ENCODE data around the gene TPSB2.

TPSB2 gene

DNA sequence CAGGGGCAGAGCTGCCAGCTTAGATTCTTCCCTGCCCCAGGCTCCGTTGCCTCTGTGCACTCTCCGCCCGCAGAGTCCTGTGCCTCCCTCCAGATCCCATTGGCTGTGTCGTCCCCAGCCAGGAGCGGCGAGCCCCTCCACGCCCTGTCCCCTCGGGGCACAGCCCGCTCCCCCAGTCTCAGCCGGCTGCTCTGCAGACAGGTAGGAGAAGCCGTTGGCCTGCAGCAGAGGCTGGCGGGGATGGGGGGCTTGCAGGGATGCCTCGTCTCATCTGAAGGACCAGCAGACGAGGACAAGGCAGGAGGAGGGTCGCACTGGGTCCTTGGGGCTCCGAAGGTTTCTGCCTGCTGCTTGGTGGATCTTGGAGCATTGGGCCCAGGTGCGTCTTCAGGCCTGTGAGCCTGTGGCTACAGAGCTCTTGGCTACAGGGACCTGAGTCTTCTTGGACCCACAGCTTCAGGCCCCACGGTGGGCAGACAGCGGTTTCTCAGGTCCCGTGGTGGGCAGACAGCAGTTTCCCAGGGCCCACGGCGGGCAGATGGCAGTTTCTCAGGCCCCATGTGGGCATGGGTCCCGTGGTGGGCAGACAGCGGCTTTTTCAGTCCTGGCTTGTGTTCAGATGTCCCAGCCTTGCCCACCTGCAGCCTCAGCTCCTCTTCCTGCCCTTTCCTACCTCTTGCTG, 10.9 kb downstream of the TPSB2 start:
- DNase-seq, result no peak

DNA sequence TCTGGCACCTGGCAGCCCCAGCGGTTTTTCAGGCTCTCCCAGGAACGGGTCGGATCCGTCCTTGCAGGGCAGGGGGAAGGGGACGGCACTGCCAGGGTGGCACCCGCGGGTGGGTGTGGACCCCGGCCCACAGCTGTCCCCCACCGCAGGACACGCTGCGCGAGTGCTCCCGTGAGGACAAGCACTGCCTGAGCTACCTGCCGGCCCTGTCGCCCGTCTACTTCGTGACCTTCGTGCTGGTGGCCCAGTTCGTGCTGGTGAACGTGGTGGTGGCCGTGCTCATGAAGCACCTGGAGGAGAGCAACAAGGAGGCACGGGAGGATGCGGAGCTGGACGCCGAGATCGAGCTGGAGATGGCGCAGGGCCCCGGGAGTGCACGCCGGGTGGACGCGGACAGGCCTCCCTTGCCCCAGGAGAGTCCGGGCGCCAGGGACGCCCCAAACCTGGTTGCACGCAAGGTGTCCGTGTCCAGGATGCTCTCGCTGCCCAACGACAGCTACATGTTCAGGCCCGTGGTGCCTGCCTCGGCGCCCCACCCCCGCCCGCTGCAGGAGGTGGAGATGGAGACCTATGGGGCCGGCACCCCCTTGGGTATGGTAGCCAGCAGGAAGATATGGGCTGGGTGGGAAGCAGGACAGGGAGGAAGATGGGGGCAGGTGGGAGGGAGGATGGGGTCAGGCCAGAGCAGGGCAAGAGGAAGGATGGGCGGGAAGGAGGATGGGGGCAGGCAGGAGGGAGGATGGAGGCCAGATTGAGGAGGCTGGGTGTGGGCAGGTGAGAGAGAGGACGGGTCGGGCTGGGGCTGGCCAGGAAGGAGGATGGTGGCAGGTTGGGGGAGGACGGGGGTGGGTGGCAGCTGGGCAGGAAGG, 11.7 kb downstream of the TPSB2 start:
- DNase-seq, result no peak

DNA sequence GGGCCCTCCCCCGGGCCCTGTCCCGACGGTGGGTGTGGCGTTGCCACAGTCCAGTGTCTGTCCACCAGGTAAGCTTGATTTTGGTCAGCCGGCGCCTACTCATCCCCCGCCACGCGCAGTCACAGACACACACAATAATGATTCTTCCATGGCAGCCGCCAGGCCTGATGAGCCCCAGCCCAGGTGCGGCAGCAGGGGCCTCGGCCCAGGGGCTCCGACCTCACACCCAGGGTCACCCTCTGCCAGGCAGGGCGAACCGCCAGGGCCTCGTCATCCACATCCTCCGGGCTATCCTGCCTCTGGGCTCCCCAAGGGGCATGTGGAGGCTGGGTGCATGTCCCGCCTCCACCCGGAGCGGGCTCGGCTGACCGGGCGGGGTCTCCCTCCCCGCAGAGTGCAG, 12.5 kb downstream of the TPSB2 start:
- DNase-seq, result no peak

DNA sequence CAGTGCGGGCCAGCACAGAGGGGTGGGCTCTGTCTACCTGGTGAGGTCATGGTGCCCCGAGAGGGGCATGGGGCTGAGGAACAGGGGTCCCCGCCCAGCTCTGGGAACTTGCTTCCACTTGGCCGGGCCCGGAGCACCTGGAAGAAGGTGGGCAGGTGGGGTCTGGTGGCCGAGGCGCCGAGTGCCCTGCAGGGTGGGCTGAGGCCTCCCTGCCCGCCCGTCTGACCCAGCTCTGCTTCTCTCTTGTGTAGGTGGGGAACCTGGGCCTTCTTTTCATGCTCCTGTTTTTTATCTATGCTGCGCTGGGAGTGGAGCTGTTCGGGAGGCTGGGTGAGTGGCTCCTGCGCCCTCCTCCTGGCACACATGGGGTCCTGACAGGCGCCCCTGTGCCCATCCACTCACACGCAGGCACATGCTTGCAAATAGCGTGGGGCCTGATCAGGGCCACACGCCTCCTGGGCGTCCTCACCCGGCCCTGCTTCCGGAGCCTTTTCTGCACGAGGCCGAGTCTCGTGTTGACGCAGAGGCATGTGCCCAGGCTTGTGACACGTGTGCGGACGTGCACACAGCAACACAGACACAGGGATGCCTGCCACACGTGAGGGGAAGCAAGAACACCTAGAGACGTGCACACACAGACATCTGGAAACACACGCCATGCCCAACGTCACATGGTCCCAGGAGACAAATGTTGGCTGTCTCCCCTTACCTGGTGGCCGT, 13.1 kb downstream of the TPSB2 start:
- no peak for DNase-seq

- DNase-seq, result no peak
These were observed 13.7 kb downstream of the TPSB2 start for GRCh38 chr16:1216296-1216619.

GRCh38 chr16:1215574-1216295, 14.2 kb downstream of the TPSB2 start:
- DNase-seq, result no peak

DNA sequence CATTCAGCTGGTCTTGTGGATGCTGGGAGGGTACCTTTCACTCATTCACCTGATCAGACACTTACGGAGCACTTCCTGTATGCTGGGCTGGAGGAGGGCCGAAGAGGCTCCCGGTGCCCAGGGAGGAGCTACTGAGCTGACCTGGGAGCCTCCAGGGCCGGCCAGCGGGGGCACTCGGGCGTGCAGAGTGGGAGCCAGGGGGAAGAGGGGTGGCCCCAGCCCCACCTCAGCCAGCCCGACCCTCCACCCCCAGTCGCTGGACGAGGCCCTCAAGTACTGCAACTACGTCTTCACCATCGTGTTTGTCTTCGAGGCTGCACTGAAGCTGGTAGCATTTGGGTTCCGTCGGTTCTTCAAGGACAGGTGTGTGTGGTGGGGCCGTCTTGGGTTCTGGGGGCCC, 15.3 kb downstream of the TPSB2 start:
- no peak for DNase-seq

DNA sequence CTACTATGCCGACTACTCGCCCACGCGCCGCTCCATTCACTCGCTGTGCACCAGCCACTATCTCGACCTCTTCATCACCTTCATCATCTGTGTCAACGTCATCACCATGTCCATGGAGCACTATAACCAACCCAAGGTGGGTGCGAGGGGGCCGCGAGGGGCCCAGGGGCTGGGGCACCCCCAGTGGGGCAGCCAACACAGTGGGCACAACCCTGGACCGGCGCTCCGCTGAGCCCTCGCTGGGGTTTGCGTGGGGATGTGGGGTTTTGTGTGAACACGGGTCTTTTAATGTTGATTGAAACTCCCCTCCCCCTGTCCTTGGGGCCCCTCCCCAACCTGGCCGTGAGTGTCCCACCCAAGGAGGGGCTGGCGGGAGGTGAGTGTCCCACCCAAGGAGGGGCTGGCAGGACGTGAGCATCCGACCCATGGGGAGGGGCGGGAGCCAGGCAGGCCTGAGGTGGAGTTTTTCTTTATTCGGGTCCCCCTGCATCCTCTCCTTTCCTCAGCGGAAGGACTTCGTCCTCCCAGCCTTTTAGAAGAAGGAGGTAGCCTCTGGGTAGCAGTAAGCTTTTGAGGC, 16.1 kb downstream of the TPSB2 start:
- DNase-seq, result no peak

GRCh38 chr16:1213231-1213630, 16.8 kb downstream of the TPSB2 start:
- no peak for DNase-seq

DNA sequence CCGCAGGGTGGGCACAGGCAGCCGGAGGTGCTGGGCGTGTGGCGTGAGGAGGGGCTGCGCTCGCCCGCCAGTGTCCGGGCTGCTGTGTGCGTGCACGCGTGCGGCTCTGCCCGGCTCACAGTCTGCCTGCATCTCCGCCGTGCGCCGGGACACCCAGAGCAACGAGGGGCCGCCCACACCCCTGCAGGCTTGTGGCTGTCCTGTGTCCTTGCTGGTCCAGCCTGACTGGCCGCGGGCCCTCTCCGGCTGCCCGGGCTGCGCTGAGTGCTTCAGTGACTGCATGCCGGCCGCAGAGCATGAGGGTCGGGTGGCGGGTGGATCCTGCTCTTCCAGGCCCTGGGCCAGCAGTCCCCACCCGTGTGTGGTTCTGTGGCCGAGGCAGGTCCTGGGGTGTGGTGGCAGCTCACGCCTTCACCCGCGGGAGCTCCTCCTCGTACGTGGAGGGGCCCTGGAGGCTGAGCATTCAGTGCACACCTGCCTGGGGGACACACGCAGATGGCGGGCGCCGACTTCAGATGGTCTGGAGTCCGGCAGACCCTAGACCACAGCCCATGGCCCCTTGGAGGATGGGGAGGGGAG, 17.3 kb downstream of the TPSB2 start:
- no peak for DNase-seq

GRCh38 chr16:1211451-1212268, 18.3 kb downstream of the TPSB2 start:
- no peak for DNase-seq

- no peak for DNase-seq
These were observed 19.5 kb downstream of the TPSB2 start for GRCh38 chr16:1210461-1210860.

DNA sequence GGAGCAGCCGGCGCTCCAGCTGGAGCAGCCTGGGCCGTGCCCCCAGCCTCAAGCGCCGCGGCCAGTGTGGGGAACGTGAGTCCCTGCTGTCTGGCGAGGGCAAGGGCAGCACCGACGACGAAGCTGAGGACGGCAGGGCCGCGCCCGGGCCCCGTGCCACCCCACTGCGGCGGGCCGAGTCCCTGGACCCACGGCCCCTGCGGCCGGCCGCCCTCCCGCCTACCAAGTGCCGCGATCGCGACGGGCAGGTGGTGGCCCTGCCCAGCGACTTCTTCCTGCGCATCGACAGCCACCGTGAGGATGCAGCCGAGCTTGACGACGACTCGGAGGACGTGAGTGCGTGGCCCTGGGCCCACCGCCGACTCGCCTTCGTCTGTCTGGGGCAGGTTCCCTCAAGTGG, 20.9 kb downstream of the TPSB2 start:
- DNase-seq, result no peak

DNA sequence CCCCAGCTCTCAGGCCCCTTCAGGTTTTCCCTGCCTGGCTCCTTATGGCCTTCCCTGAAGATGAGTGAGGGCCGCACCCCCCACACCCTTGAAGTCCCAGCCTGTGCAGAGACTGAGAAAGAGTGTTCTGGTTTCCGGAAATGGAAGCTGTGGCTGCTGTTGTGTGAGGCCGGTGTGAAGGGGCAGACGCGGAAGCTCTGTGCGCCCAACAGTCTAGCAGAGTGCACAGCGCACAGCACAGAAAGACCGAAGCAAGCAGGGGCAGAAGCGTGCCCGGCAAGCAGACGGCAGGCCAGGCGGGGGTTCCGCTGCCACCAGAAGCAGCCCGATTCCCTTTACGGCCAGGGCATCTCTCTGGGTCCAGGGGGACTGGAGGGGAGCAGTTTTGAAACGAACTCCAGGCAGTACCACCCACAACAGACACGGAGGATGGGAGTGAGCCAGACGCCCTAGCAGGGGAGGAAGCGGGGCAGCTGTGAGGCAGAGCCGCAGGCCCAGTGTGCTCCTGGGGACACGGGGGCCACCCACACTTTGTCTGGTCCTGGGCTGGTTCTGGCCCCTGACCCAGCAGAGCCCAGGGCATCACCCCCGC, 21.6 kb downstream of the TPSB2 start:
- no peak for DNase-seq

DNA sequence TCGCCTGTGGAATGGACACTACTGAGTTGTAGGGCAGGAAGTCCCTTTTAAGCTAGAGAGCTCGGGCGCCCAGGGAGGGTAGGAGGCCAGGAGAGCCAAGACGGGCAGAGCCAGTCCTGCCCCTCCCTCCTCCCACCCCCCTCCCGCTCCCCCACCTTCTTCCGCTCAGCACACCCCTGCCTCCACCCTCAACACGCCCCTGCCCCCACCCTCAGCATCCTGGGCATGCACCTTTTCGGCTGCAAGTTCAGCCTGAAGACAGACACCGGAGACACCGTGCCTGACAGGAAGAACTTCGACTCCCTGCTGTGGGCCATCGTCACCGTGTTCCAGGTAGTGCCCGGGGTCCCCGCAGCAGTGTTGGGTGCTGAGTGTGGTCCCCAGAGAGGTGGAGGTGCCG, 23.2 kb downstream of the TPSB2 start:
- no peak for DNase-seq

DNA sequence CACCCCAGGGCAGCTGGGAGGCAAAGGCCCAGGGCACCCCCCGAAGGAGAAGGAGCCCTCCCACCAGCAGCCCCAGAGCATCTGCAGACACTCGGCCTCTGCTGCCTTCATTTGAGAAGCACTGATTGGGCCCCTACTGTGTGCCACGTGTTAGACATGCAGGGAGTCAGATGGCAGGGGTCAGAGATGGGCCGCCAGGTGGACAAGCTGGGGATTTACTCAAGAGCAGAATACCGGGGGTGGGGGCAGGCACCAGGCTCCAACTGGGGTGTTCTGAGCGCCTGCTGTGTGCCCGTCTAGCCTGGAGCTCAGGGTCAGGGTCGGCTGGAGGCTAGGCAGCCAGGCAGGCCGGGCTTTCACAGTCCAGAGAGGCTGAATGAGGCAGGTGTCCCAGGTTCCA, 23.7 kb downstream of the TPSB2 start:
- DNase-seq, result no peak

GRCh38 chr16:1204933-1205332, 25.1 kb downstream of the TPSB2 start:
- no peak for DNase-seq

DNA sequence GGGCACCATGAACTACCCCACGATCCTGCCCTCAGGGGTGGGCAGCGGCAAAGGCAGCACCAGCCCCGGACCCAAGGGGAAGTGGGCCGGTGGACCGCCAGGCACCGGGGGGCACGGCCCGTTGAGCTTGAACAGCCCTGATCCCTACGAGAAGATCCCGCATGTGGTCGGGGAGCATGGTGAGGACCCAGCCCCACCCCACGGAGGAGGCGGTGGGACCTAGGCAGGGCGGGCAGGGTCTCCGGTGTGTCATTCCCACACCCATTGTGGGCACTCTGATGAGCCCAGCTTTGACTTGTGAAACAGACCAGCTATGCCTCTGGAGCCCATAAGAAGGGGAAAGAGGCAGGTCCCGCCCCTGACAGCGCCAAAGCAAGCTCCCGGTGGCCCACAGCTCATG, 27.7 kb downstream of the TPSB2 start:
- no peak for DNase-seq

GRCh38 chr16:1201444-1201843, 28.5 kb downstream of the TPSB2 start:
- DNase-seq, result no peak

DNA sequence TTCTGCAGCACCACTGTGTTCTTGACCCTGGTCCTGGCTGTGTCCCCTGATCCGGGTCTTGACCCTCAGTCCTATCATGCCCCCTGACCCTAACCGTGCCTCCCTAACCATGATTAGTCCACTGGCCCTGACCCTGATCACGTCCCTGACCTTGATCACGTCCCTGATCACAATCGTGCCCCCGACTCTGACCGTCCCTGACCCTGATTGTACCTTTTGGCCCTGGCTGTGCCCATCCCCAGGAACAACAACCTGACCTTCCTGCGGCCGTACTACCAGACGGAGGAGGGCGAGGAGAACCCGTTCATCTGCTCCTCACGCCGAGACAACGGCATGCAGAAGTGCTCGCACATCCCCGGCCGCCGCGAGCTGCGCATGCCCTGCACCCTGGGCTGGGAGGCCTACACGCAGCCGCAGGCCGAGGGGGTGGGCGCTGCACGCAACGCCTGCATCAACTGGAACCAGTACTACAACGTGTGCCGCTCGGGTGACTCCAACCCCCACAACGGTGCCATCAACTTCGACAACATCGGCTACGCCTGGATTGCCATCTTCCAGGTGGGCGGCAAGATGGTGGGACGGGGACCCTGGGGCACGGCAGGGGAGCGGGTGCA, 29.9 kb downstream of the TPSB2 start:
- DNase-seq, result no peak

All from effector CD4-positive, alpha-beta T cell (primary cell).